Naive thymus-derived CD4-positive, alpha-beta T cell (primary cell): ENCODE measurements around the gene APP. TPM values are rescaled to one million over a fixed set of nuclear protein-coding genes. Genes with fewer than 3 reads are reported as not detected.

Experiments
- ATAC-seq: fragments of 150-1000 bp; cut with Tn5 transposase; 2 replicates; pipeline ENCODE4 v1.10.0; 2021; ENCODE audit warnings: mild to moderate bottlenecking, moderate library complexity
- CTCF ChIA-PET: fragments of 350-600 bp; sonication (Branson Sonifier 250); formaldehyde crosslinking; loops from one replicate; lab custom pipeline; 2021; ENCODE audit warnings: antibody characterized with exemption; lab: Charles Lee
- POLR2A ChIA-PET: fragments of 350-600 bp; sonication (Branson Sonifier 250); formaldehyde crosslinking; loops from one replicate; lab custom pipeline; 2021; ENCODE audit warnings: antibody characterized with exemption, inconsistent platforms; lab: Charles Lee
- DNase-seq, 9 donors: peaks; one replicate each; pipeline versions ENCODE4 v3.0.0 to v3.0.0-alpha.2; 2020 to 2022; ENCODE audit warnings: mixed read lengths in 1 of 9
- H3K27ac ChIP-seq: one replicate; pipeline ENCODE4 v1.7.0; 2013; ENCODE audit warnings: mild to moderate bottlenecking, low read depth, low read length, moderate library complexity
- H3K27me3 ChIP-seq, 2 donors: one replicate each; pipeline ENCODE4 v1.7.0; 2013; ENCODE audit warnings: low read length in 2 of 2, mild to moderate bottlenecking in 2 of 2, moderate library complexity in 2 of 2; ENCODE audit not compliant: control insufficient read depth in 2 of 2, insufficient read depth in 2 of 2
- H3K36me3 ChIP-seq, 3 experiments: 1 replicate in 2 of 3; 2 replicates in 1 of 3; pipeline ENCODE4 v1.7.0; 2013; ENCODE audit warnings: low read length in 3 of 3, mild to moderate bottlenecking in 3 of 3, moderate library complexity in 1 of 3; ENCODE audit not compliant: insufficient read depth in 3 of 3, control insufficient read depth in 2 of 3
- H3K4me1 ChIP-seq, 2 donors: one replicate each; pipeline ENCODE4 v1.7.0; 2013; ENCODE audit warnings: low read length in 2 of 2, mild to moderate bottlenecking in 2 of 2, moderate library complexity in 1 of 2; ENCODE audit not compliant: control insufficient read depth in 2 of 2, insufficient read depth in 2 of 2
- H3K4me3 ChIP-seq: 2 replicates; pipeline ENCODE4 v1.7.0; 2013; ENCODE audit warnings: mild to moderate bottlenecking, low read length
- H3K9me3 ChIP-seq, 3 experiments: 1 replicate in 2 of 3; 2 replicates in 1 of 3; pipeline ENCODE4 v1.7.0; 2013; ENCODE audit warnings: low read length in 3 of 3; ENCODE audit not compliant: control insufficient read depth in 2 of 3
- H3K27ac Mint-ChIP-seq, 9 donors: one replicate each; pipeline ENCODE4 v1.8.0; 2020 to 2022; ENCODE audit warnings: mixed read lengths in 9 of 9, mild to moderate bottlenecking in 8 of 9, moderate library complexity in 5 of 9, inconsistent platforms in 2 of 9
- H3K27me3 Mint-ChIP-seq, 5 donors: one replicate each; pipeline ENCODE4 v1.8.0; 2021 to 2022; ENCODE audit warnings: mixed read lengths in 5 of 5, mild to moderate bottlenecking in 1 of 5
- H3K36me3 Mint-ChIP-seq, 5 donors: one replicate each; pipeline ENCODE4 v1.8.0; 2020 to 2022; ENCODE audit warnings: mixed read lengths in 5 of 5, mild to moderate bottlenecking in 3 of 5, inconsistent platforms in 1 of 5
- H3K4me1 Mint-ChIP-seq, 7 donors: one replicate each; pipeline ENCODE4 v1.8.0; 2020 to 2022; ENCODE audit warnings: mixed read lengths in 7 of 7, mild to moderate bottlenecking in 3 of 7, inconsistent platforms in 1 of 7
- H3K4me3 Mint-ChIP-seq, 10 donors: one replicate each; pipeline ENCODE4 v1.8.0; 2020 to 2022; ENCODE audit warnings: mild to moderate bottlenecking in 10 of 10, mixed read lengths in 10 of 10, moderate library complexity in 6 of 10, inconsistent platforms in 2 of 10
- H3K9me3 Mint-ChIP-seq, 11 donors: one replicate each; pipeline ENCODE4 v1.8.0; 2020 to 2022; ENCODE audit warnings: mixed read lengths in 11 of 11, mild to moderate bottlenecking in 4 of 11, inconsistent platforms in 1 of 11, moderate library complexity in 1 of 11
- intact Hi-C, 2 donors: fragments of 100-400 bp; cut with micrococcal nuclease; formaldehyde crosslinking; loops; one replicate each; pipeline ENCODE4 v1.15.1; 2023
- polyA plus RNA-seq, 2 donors: library from polyadenylated mRNA; unstranded; fragments of 300-500 nt; fragmentation: Illumina TruSeq; gene quantifications; one replicate each; pipeline ENCODE4 v1.2.3, GENCODE V29; 2021
- total RNA-seq, 6 experiments: library from RNA in 5 of 6; stranded (reverse) in 5 of 6; gene quantifications; 1 replicate in 5 of 6; 2 replicates in 1 of 6; pipeline ENCODE4 v1.2.3 and lab custom pipeline; 2021 to 2026

The APP gene
- total and polyA plus RNA-seq, 7 experiments from 2014 or later, result 19.8 to 68.0 (median 54.9) TPM

- intact Hi-C loops, result no loop called here
- H3K36me3 Mint-ChIP-seq, result peaks cover 0 to 28% (median 0%) of the 10 kb centered on the region in 5 donors
- peaks cover 0 to 2% (median 0%) of the 10 kb centered on the region in 7 donors for H3K4me1 Mint-ChIP-seq
- H3K36me3 ChIP-seq, result peaks cover 0 to 3% (median 0%) of the 10 kb centered on the region in 3 experiments
- no peaks in the 10 kb centered on the region for H3K27me3 ChIP-seq
- H3K27me3 Mint-ChIP-seq, result peaks cover 0 to 3% (median 0%) of the 10 kb centered on the region in 5 donors
- ChIA-PET POLR2A (no interaction called here), CTCF (interaction anchor here (0.9 to 1.6 kb wide), 2 partner anchors 10 to 832 kb away, joined by 3 to 4 read pairs; no protein-coding TSS in a partner anchor)
- H3K27ac Mint-ChIP-seq, result peak overlapping the region in 1 of 9 donors; percentile 41
- H3K27ac ChIP-seq, result no peak overlapping the region
- H3K4me1 ChIP-seq, result no peaks in the 10 kb centered on the region
- ATAC-seq, result no peak
- no peak for DNase-seq
- no peaks in the 10 kb centered on the region for H3K9me3 ChIP-seq
- H3K4me3 Mint-ChIP-seq, result no peak overlapping the region
- H3K4me3 ChIP-seq, result no peak overlapping the region
- H3K9me3 Mint-ChIP-seq, result no peaks in the 10 kb centered on the region
Observed at GRCh38 chr21:25885405-25885804, 285.2 kb downstream of the APP start.

- H3K9me3 ChIP-seq, result no peaks in the 10 kb centered on the region
- no peak overlapping the region for H3K27ac Mint-ChIP-seq
- H3K27ac ChIP-seq, result no peak overlapping the region
- H3K27me3 ChIP-seq, result no peaks in the 10 kb centered on the region
- peaks cover 0 to 2% (median 0%) of the 10 kb centered on the region in 7 donors for H3K4me1 Mint-ChIP-seq
- H3K36me3 Mint-ChIP-seq, result peaks cover 0 to 30% (median 0%) of the 10 kb centered on the region in 5 donors
- intact Hi-C loops, result loop anchor here (5.0 kb wide), 1 partner anchor 277 kb away; the partner anchor contains the start of gene MRPL39 (in 2 of the 2)
- H3K4me3 ChIP-seq, result no peak overlapping the region
- ChIA-PET POLR2A (no interaction called here), CTCF (interaction anchor here (0.5 kb wide), 1 partner anchor 256 kb away, joined by 4 read pairs; no protein-coding TSS in a partner anchor)
- DNase-seq (no peak), ATAC-seq (no peak)
- no peaks in the 10 kb centered on the region for H3K9me3 Mint-ChIP-seq
- H3K4me1 ChIP-seq, result no peaks in the 10 kb centered on the region
- H3K36me3 ChIP-seq, result peaks cover 0 to 3% (median 0%) of the 10 kb centered on the region in 3 experiments
- peaks cover 0 to 3% (median 0%) of the 10 kb centered on the region in 5 donors for H3K27me3 Mint-ChIP-seq
- H3K4me3 Mint-ChIP-seq, result no peak overlapping the region
Observed at GRCh38 chr21:25884311-25884710, 286.3 kb downstream of the APP start.

GRCh38 chr21:25881524-25882376, 288.8 kb downstream of the APP start:
- POLR2A ChIA-PET, result no interaction called here
- CTCF ChIA-PET, result interaction anchor here (0.7 to 1.6 kb wide), 4 partner anchors 15 to 836 kb away, joined by 3 to 8 read pairs (median 4); no protein-coding TSS in a partner anchor
- ATAC-seq (peak; percentile 81), DNase-seq (peak; percentile 27 to 66 (median 54))
- H3K4me3 ChIP-seq, result no peak overlapping the region
- Mint-ChIP-seq H3K36me3 (peaks cover 0 to 14% (median 0%) of the 10 kb centered on the region in 5 donors), H3K27me3 (peaks cover 0 to 3% (median 0%) of the 10 kb centered on the region in 5 donors), H3K4me1 (peaks cover 0 to 2% (median 0%) of the 10 kb centered on the region in 7 donors), H3K4me3 (no peak overlapping the region), H3K9me3 (no peaks in the 10 kb centered on the region), H3K27ac (no peak overlapping the region)
- H3K36me3 ChIP-seq, result peaks cover 0 to 3% (median 0%) of the 10 kb centered on the region in 3 experiments
- H3K4me1 ChIP-seq, result no peaks in the 10 kb centered on the region
- H3K9me3 ChIP-seq, result no peaks in the 10 kb centered on the region
- H3K27ac ChIP-seq, result no peak overlapping the region
- H3K27me3 ChIP-seq, result no peaks in the 10 kb centered on the region
- intact Hi-C loops, result loop anchor here (1.0 to 5.0 kb wide), 3 partner anchors 274 to 836 kb away; partner anchors contain the start of genes APP (in 2 of the 2) and MRPL39 (in 2 of the 2)

DNA sequence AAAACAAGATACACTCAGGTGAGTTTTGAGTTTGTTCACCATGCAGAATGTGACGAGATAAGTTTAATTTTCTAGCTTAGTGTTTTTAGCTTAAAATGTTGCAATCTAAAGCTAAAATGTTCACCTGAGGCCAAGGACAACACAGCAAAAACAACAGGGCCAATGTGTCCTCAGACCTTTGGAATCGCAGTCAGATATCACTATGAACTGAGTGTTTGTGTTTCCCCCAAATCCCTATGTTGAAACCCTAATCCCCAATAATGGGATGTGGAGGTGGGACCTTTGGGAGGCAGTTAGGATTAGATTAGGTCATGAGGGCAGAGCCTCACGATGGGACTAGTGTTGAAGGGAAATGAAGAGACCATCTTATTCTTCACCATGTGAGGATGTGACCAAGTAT, 291.4 kb downstream of the APP start:
- no peak overlapping the region for H3K27ac Mint-ChIP-seq

DNA sequence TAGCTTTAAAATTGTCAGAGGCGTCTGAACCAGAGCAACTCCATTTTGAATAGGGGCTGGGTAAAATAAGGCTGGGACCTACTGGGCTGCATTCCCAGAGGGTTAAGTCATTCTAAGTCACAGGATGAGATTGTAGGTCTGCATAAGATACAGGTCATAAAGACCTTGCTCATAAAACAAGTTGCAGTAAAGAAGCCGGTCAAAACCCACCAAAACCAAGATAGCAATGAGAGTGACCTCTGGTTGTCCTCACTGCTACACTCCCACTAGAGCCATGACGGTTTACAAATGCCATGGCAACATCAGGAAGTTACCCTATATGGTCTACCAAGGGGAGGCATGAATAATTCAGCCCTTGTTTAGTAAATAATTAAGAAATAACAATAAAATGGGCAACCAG, 292.2 kb downstream of the APP start:
- H3K4me1 Mint-ChIP-seq, result no peaks in the 10 kb centered on the region
- no peak overlapping the region for H3K27ac ChIP-seq
- POLR2A ChIA-PET, result no interaction called here
- intact Hi-C loops, result no loop called here
- H3K4me1 ChIP-seq, result no peaks in the 10 kb centered on the region
- H3K27me3 Mint-ChIP-seq, result no peaks in the 10 kb centered on the region
- CTCF ChIA-PET, result interaction anchor here (0.6 to 1.4 kb wide), 3 partner anchors 13 to 270 kb away, joined by 3 to 4 read pairs (median 4); no protein-coding TSS in a partner anchor
- peaks cover 0 to 15% (median 0%) of the 10 kb centered on the region in 5 donors for H3K36me3 Mint-ChIP-seq
- no peak overlapping the region for H3K27ac Mint-ChIP-seq
- no peak overlapping the region for H3K4me3 ChIP-seq
- no peak overlapping the region for H3K4me3 Mint-ChIP-seq
- H3K9me3 ChIP-seq, result no peaks in the 10 kb centered on the region
- ATAC-seq (no peak), DNase-seq (no peak)
- no peaks in the 10 kb centered on the region for H3K27me3 ChIP-seq
- peaks cover 0 to 3% (median 0%) of the 10 kb centered on the region in 3 experiments for H3K36me3 ChIP-seq
- H3K9me3 Mint-ChIP-seq, result no peaks in the 10 kb centered on the region

More for the DNA sequence above, 291.4 kb downstream of the APP start:
- Mint-ChIP-seq H3K4me3 (no peak overlapping the region), H3K27me3 (no peaks in the 10 kb centered on the region), H3K36me3 (peaks cover 0 to 15% (median 0%) of the 10 kb centered on the region in 5 donors), H3K4me1 (no peaks in the 10 kb centered on the region), H3K9me3 (no peaks in the 10 kb centered on the region)
- ChIA-PET CTCF (interaction anchor here (0.6 to 1.4 kb wide), 5 partner anchors 14 to 271 kb away, joined by 3 to 4 read pairs (median 4); no protein-coding TSS in a partner anchor), POLR2A (no interaction called here)
- ATAC-seq (no peak), DNase-seq (no peak)
- Histone ChIP-seq H3K36me3 (peaks cover 0 to 3% (median 0%) of the 10 kb centered on the region in 3 experiments), H3K4me1 (no peaks in the 10 kb centered on the region), H3K27ac (no peak overlapping the region), H3K4me3 (no peak overlapping the region), H3K27me3 (no peaks in the 10 kb centered on the region), H3K9me3 (no peaks in the 10 kb centered on the region)
- intact Hi-C loops, result no loop called here

DNA sequence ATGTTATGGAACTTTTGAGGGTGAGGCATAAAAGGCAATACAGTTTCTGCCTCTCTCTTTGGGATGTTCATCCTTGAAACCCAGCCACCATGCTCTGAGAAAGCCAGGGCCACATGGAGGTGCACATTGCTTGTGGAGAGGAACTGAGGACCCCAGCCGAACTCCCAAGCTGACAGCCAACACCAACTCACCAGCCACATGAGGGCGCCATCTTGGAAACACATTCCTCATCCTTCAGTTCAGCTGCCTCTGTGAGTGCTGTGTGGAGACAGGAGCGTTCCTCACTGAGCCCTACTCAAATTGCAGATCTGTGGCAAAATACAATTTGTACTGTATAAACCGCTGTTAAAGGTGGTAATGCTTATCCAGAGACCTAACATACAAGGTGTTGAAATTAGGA, 298.3 kb downstream of the APP start:
- H3K9me3 Mint-ChIP-seq, result peaks cover 0 to 2% (median 0%) of the 10 kb centered on the region in 11 donors
- H3K27me3 ChIP-seq, result no peaks in the 10 kb centered on the region
- H3K4me1 Mint-ChIP-seq, result peaks cover 0 to 3% (median 0%) of the 10 kb centered on the region in 7 donors
- H3K27ac ChIP-seq, result no peak overlapping the region
- POLR2A ChIA-PET, result no interaction called here
- ATAC-seq (no peak), DNase-seq (no peak)
- intact Hi-C loops, result no loop called here
- H3K36me3 Mint-ChIP-seq, result peaks cover 0 to 12% (median 0%) of the 10 kb centered on the region in 5 donors
- H3K36me3 ChIP-seq, result no peaks in the 10 kb centered on the region
- no peaks in the 10 kb centered on the region for H3K9me3 ChIP-seq
- no peak overlapping the region for H3K4me3 ChIP-seq
- CTCF ChIA-PET, result no interaction called here
- no peak overlapping the region for H3K27ac Mint-ChIP-seq
- no peak overlapping the region for H3K4me3 Mint-ChIP-seq
- H3K27me3 Mint-ChIP-seq, result peaks cover 0 to 3% (median 0%) of the 10 kb centered on the region in 5 donors
- H3K4me1 ChIP-seq, result no peaks in the 10 kb centered on the region
